ENCODE measurements around the gene UNC5B.
A peak's percentile ranks its signal among the peaks of the same experiment; 100 is the strongest.
"Not testable (repeated sequence)": the region's sequence is repeated elsewhere in the genome, so short reads cannot be mapped to it uniquely, and the experiment has no call there.

The UNC5B gene

GRCh38 chr10:71209731-71210541 is 2.4 kb upstream of the UNC5B start:
- DNase-seq (ENCODE audit: low read depth): no peak

DNA sequence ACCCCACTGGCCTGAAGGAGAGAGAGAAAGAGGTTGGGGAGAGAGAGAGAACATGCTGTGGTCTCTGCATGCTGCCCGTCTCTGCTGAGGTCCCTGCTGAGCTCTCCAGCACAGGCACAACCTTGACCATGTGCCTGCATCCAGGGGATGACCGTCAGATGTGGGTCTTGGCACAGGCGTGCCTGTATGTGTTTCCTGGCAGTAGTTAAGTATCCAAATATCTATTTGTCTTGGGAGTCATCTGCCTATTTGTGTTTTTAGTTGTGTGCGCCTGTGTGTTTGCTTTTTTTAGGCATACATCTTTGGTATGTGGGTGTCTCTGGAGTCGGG is 1.9 kb upstream of the UNC5B start:
- DNase-seq (ENCODE audit: low read depth): no peak

DNA sequence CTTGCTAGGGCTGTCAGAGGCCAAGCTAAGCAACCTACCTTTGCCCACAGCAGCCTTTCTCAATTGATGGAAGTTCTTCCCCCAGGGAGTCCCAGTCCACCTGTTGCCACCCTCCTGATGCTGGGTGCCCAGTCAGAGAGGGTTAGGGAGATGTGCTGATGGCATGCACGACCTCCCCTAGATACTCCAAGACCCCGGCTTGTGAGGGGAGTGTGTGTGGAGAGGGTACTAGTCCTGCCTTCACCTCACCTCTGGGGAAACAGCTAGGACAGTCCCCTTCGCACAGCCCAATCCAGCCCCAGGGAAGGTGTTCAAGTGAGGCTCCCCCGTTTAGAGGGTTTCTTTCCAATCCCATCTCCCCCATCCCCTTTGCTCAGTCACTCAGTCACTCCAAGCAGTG is 1.3 kb upstream of the UNC5B start:
- no peak for DNase-seq (ENCODE audit: low read depth)

DNA sequence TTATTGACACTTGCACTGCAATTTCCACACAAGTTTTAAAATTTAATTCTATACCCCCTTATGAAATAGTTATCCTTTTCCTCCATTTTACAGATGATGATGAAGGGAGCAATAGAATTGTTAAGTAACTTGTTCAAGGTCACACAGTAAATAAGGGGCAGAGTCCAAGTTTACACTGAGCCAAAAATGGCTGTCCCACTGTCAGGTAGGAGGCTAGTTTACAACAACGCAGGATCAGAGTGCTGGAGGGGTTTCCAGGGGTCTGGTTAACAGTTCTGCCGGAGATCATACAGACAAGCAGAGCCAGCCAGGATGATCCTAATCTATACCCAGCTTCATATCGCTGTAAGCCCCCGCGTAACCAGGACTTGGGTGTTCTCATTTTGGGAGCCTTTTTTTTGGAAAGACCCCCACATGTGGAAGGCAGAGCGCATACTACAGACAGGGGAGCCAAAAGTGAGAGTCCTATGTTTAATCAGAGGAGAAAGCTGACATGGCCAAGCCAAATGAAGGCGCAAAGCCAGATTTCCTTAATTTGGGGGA is 524 bp upstream of the UNC5B start:
- DNase-seq (ENCODE audit: low read depth): no peak

- peak; percentile 76 for DNase-seq (ENCODE audit: low read depth)
Observed at GRCh38 chr10:71213127-71213621, 804 bp downstream of the UNC5B start.

DNA sequence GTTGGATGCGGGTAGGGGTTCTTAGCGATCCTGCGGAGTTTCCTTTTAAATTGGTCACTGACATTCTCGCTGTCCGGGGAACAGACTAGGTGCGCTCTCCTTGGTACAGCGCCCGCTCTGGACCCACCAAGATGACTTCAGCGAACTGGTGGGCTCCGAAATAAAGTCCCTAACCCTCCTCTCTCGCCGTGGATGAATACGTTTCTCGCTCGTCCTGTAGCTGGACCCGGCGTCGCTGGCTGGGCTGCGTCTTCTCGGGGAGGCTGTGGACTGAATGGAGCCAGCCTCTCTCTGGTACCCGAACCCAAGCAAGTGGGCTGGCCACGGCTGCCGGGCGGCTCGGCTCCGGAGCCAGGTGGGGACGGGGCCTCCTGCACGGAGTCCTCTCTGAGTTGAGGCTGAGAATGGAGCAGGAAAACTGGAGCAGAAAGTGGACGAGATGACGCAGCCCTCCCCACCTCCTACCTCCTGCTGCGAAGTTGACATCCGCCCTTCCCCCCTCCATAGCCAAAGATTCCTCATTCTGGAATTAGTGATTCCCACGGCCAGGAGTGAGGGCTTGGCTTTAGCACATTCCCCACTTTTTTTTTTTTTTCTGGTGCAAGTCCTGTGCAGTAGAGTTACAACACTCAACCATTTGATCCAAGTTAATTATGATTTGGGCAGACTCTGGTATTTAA is 1.5 kb downstream of the UNC5B start:
- DNase-seq (ENCODE audit: low read depth): peak; percentile 51

DNA sequence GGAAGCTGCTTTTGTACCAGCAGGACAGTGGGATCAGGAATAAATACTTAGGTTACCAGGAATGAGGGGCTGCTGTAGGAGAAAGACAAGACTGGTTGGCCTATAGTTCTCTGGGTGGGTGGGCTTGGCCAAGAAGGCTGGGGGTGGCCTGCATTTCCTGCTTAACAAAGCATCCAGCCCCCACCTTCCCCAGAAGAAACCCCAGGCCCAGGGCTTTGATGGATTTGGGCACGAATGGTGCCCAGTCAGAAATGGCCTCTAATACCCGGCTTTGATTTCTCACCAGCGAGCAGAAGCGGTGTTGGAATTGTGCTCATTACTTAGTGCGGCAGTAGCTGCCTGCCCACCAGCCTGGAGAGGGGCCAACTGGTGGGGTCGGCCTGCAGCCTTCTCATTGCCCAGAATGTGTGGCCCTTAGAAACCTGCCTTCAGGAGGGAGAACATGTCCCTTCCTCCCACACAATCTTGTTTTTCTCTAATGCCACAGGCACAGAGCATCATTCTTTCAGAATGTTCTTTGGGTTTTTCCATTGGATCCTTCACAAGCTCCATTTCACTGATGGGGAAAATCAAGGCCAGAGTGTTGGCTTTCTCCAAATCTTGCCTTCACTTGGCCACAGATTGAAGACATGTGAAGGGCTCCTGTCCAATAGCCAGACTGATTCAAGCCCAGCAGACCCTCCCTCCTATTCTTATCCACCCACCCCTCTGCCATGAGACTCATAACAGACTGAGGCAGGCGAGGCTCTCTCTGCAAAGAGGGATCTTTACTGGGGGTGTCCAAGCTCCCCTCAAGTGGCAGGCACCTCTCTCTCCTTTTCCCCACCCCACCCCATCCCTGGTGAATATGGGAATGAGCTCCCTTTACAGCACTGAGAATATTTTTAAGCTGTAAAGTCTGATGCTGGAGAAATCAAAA is 2.5 kb downstream of the UNC5B start:
- DNase-seq (ENCODE audit: low read depth): no peak

DNA sequence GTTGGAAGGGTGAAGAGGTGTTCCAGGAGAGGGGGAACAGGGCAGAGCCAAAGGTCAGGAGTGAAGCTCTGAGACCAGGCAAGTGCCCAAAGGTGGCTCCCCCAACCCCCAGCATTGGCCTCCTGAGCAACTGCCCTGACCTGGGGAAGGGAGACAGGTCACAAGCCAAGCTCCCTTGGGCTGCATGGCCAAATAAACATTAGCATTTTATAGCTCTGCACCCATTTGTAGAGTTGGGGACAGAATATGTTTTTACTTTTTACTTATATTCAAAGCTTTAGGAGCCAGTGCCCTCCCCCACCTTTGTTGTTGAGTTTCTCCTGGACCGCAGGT is 4.0 kb downstream of the UNC5B start:
- no peak for DNase-seq (ENCODE audit: low read depth)

GRCh38 chr10:71216751-71217265 is 4.4 kb downstream of the UNC5B start:
- DNase-seq (ENCODE audit: low read depth): no peak

- DNase-seq (ENCODE audit: low read depth): no peak
Observed at GRCh38 chr10:71217266-71218045, 5.1 kb downstream of the UNC5B start.

- no peak for DNase-seq (ENCODE audit: low read depth)
Observed at GRCh38 chr10:71218046-71218650, 5.8 kb downstream of the UNC5B start.

DNA sequence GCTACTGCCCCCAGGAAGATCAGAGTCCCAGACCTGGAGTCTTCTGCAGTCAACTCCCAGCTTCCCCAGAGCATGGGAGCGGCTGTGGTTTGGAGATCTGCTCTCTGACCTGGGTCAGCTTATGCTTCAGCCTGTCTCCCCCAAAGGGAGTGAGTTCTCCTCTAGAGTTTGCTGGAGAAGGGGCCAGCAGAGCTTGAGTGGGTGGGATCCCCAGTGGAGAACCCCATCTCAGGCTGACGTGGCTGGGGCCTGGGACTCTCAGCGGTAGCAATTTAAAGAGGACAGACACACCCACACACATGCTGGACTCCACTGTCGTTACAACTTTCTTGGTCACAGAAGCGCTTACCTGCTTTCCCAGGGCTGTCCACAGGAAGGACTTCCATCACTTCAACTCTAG is 6.3 kb downstream of the UNC5B start:
- no peak for DNase-seq (ENCODE audit: low read depth)

DNA sequence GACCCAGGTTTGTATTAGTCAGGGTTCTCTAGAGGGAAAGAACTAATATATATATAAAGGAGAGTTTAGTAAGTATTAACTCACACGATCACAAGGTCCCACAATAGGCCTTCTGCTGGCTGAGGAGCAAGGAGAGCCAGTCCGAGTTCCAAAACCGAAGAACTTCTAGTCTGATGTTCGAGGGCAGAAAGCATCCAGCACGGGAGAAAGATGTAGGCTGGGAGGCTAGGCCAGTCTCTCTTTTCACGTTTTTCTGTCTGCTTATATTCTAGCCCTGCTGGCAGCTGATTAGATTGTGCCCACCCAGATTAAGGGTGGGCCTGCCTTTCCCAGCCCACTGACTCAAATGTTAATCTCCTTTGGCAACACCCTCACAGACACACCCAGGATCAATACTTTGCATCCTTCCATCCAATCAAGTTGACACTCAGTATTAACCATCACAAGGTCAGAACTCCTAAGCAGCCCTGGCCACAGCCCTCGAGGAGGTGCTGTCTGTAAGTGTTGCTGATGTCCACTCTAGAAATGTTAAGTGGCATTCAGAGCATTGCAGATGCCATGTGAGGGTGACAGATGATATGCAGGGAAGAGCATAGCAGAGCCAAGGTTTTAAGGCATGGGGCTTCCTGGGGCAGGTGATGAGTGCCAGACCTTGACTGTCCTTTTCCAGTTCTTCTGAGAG is 7.0 kb downstream of the UNC5B start:
- DNase-seq (ENCODE audit: low read depth): not testable (repeated sequence)

- DNase-seq (ENCODE audit: low read depth): no peak
Observed at GRCh38 chr10:71219918-71220688, 7.7 kb downstream of the UNC5B start.

GRCh38 chr10:71220689-71221540 is 8.5 kb downstream of the UNC5B start:
- DNase-seq (ENCODE audit: low read depth): no peak

GRCh38 chr10:71221586-71222202 is 9.3 kb downstream of the UNC5B start:
- DNase-seq (ENCODE audit: low read depth): no peak

- no peak for DNase-seq (ENCODE audit: low read depth)
Observed at GRCh38 chr10:71222601-71223346, 10.4 kb downstream of the UNC5B start.

All from fibroblast of gingiva (primary cell).